Measurements from ENCODE around the gene KAT2B.

KAT2B gene

GRCh38 chr3:20141316-20141715 is 101.1 kb downstream of the KAT2B start:
- no peak for DNase-seq (ENCODE audit: low read depth)
- no peak for TF ChIP-seq CTCF (conservative IDR thresholded peaks at IDR 0.05; ENCODE audit: low read length)
- no peak overlapping the region for H3K4me3 ChIP-seq (ENCODE audit: low read length)

GRCh38 chr3:20141851-20142250 is 101.6 kb downstream of the KAT2B start:
- no peak overlapping the region for H3K4me3 ChIP-seq (ENCODE audit: low read length)
- peak; percentile 36 for DNase-seq (ENCODE audit: low read depth)

GRCh38 chr3:20142517-20142916 is 102.3 kb downstream of the KAT2B start:
- no peak for DNase-seq (ENCODE audit: low read depth)
- TF ChIP-seq CTCF (conservative IDR thresholded peaks at IDR 0.05; ENCODE audit: low read length), result no peak
- no peak overlapping the region for H3K4me3 ChIP-seq (ENCODE audit: low read length)

More at GRCh38 chr3:20141851-20142250, 101.6 kb downstream of the KAT2B start:
- no peak for TF ChIP-seq CTCF (conservative IDR thresholded peaks at IDR 0.05; ENCODE audit: low read length)

GRCh38 chr3:20143519-20143918 is 103.3 kb downstream of the KAT2B start:
- TF ChIP-seq CTCF (conservative IDR thresholded peaks at IDR 0.05; ENCODE audit: low read length), result no peak
- no peak overlapping the region for H3K4me3 ChIP-seq (ENCODE audit: low read length)
- no peak for DNase-seq (ENCODE audit: low read depth)

GRCh38 chr3:20145874-20146273 is 105.6 kb downstream of the KAT2B start:
- H3K4me3 ChIP-seq (ENCODE audit: low read length), result no peak overlapping the region
- TF ChIP-seq CTCF (conservative IDR thresholded peaks at IDR 0.05; ENCODE audit: low read length), result no peak
- no peak for DNase-seq (ENCODE audit: low read depth)

GRCh38 chr3:20146301-20146700 is 106.1 kb downstream of the KAT2B start:
- no peak overlapping the region for H3K4me3 ChIP-seq (ENCODE audit: low read length)
- DNase-seq (ENCODE audit: low read depth), result no peak
- TF ChIP-seq CTCF (conservative IDR thresholded peaks at IDR 0.05; ENCODE audit: low read length), result no peak

- DNase-seq (ENCODE audit: low read depth), result no peak
- no peak for TF ChIP-seq CTCF (conservative IDR thresholded peaks at IDR 0.05; ENCODE audit: low read length)
These were observed 107.1 kb downstream of the KAT2B start for GRCh38 chr3:20147361-20147760.

More at GRCh38 chr3:20147361-20147760, 107.1 kb downstream of the KAT2B start:
- H3K4me3 ChIP-seq (ENCODE audit: low read length), result no peak overlapping the region
